ENCODE results near the gene CHST5. TPM values are rescaled to one million over a fixed set of nuclear protein-coding genes. Genes with fewer than 3 reads are reported as not detected.

Gene CHST5
- polyA plus RNA-seq, 1 of the 3 experiments (the other 2 are of a cell fraction): 0.49 TPM

GRCh38 chr16:75494184-75494583 lies 41.7 kb downstream of the CHST5 start:
- Histone ChIP-seq H3K27ac (ENCODE audit: low read depth in 2 of 2, low read length in 1 of 2) (no peak overlapping the region), H3K36me3 (replicated peaks in 1 of 2; ENCODE audit: control insufficient read depth in 1 of 2, insufficient read depth in 2 of 2, low read length in 1 of 2) (no peaks in the 10 kb centered on the region), H3K9ac (no peak overlapping the region), H3K4me2 (no peak overlapping the region), H3F3A (replicated peaks; ENCODE audit: insufficient read depth) (no peaks in the 10 kb centered on the region), H3K4me1 (ENCODE audit: control insufficient read depth in 1 of 2, insufficient read depth in 2 of 2, low read depth in 1 of 2, low read length in 1 of 2) (peaks cover 7 to 12% of the 10 kb centered on the region in 2 experiments; a peak in 2 of 4 replicates), H3K9me3 (no peaks in the 10 kb centered on the region), H3K9me2 (no peaks in the 10 kb centered on the region), H3K4me3 (ENCODE audit: low read depth in 2 of 2, low read length in 1 of 2) (no peak overlapping the region), H4K20me1 (ENCODE audit: insufficient read depth) (no peaks in the 10 kb centered on the region), H3K79me2 (ENCODE audit: insufficient read depth) (no peaks in the 10 kb centered on the region), H2AFZ (ENCODE audit: low read depth) (no peak overlapping the region), H3K27me3 (ENCODE audit: insufficient read depth) (no peaks in the 10 kb centered on the region)
- no peak for DNase-seq
- no peak for TF ChIP-seq TEAD4 (IDR thresholded peaks at IDR 0.05; ENCODE audit: borderline replicate concordance, insufficient read depth)
- TF ChIP-seq FOSL2 (IDR thresholded peaks at IDR 0.05; ENCODE audit: borderline replicate concordance, low read depth): no peak
- no peak for TF ChIP-seq MEF2A (IDR thresholded peaks at IDR 0.05; ENCODE audit: borderline replicate concordance, low read depth)
- no peak for TF ChIP-seq PBX3 (IDR thresholded peaks at IDR 0.05)
- TF ChIP-seq USF1 (IDR thresholded peaks at IDR 0.05; ENCODE audit: borderline replicate concordance, low read depth): no peak
- TF ChIP-seq TCF12 (IDR thresholded peaks at IDR 0.05): no peak
- ChIA-PET CTCF (interaction anchor here (1.0 to 2.7 kb wide), 6 partner anchors 22 to 295 kb away, joined by 3 to 15 read pairs (median 4); no protein-coding TSS in a partner anchor), POLR2A (no interaction called here)
- WGBS (ENCODE audit: low lambda C conversion rate): 95% methylated on average over 2 of the region's 5 CpGs

- H3K9me2 ChIP-seq: no peaks in the 10 kb centered on the region
- CTCF ChIA-PET: interaction anchor here (0.7 to 4.1 kb wide), 10 partner anchors 9 to 292 kb away, joined by 3 to 22 read pairs (median 4); partner anchors contain the start of gene TMEM170A
- H3K9me3 ChIP-seq: no peaks in the 10 kb centered on the region
- no peaks in the 10 kb centered on the region for H3K36me3 ChIP-seq (replicated peaks in 1 of 2; ENCODE audit: control insufficient read depth in 1 of 2, insufficient read depth in 2 of 2, low read length in 1 of 2)
- peak; percentile 92 for DNase-seq
- no CpG with 5 or more reads among the region's 1 CpG for WGBS (ENCODE audit: low lambda C conversion rate)
- no peak overlapping the region; the same call in 1 of the 2 replicates for H3K4me2 ChIP-seq
- H3K4me1 ChIP-seq (ENCODE audit: control insufficient read depth in 1 of 2, insufficient read depth in 2 of 2, low read depth in 1 of 2, low read length in 1 of 2): peaks cover 0 to 7% of the 10 kb centered on the region in 2 experiments; a peak in 1 of 4 replicates
- no peak overlapping the region for H3K9ac ChIP-seq
- POLR2A ChIA-PET: interaction anchor here (1.1 kb wide), 1 partner anchor 25 kb away, joined by 3 read pairs; no protein-coding TSS in a partner anchor
- H4K20me1 ChIP-seq (ENCODE audit: insufficient read depth): no peaks in the 10 kb centered on the region
- no peak for TF ChIP-seq RFX5 (IDR thresholded peaks at IDR 0.05; ENCODE audit: low read length)
- TF ChIP-seq RAD21 (IDR thresholded peaks at IDR 0.05; ENCODE audit: low read length): peak; percentile 60
- peak in 1 of 2 experiments; percentile 62; a peak in 1 of 4 replicates for TF ChIP-seq EP300 (IDR thresholded peaks at IDR 0.05; ENCODE audit: borderline replicate concordance in 1 of 2, low read depth in 1 of 2, low read length in 1 of 2)
- TF ChIP-seq TEAD4 (IDR thresholded peaks at IDR 0.05; ENCODE audit: borderline replicate concordance, insufficient read depth): no peak
- no peak for TF ChIP-seq YY1 (IDR thresholded peaks at IDR 0.05; ENCODE audit: low read depth)
- peak; percentile 83 for TF ChIP-seq GATA2 (CRISPR knock-in tag; IDR thresholded peaks at IDR 0.05)
- TF ChIP-seq POLR2AphosphoS5 (IDR thresholded peaks at IDR 0.05; ENCODE audit: low read depth, low read length): no peak
- TF ChIP-seq MAX (IDR thresholded peaks at IDR 0.05; ENCODE audit: low read depth): no peak
- TF ChIP-seq CTCF (IDR thresholded peaks at IDR 0.05): peak; percentile 37
- no peak for TF ChIP-seq FOXJ3 (CRISPR knock-in tag; IDR thresholded peaks at IDR 0.05)
- TF ChIP-seq RCOR1 (IDR thresholded peaks at IDR 0.05; ENCODE audit: low read length): peak; percentile 60; the same call in 1 of the 2 replicates
- TF ChIP-seq USF1 (IDR thresholded peaks at IDR 0.05; ENCODE audit: borderline replicate concordance, low read depth): no peak
- TF ChIP-seq NRF1 (IDR thresholded peaks at IDR 0.05; ENCODE audit: low read depth, low read length): no peak
- peak; percentile 37 for TF ChIP-seq TCF12 (IDR thresholded peaks at IDR 0.05)
- TF ChIP-seq NFIC (IDR thresholded peaks at IDR 0.05; ENCODE audit: borderline replicate concordance): peak; percentile 21; the same call in 1 of the 2 replicates
- no peak for TF ChIP-seq MXI1 (IDR thresholded peaks at IDR 0.05; ENCODE audit: low read depth, low read length)
- H3F3A ChIP-seq (replicated peaks; ENCODE audit: insufficient read depth): no peaks in the 10 kb centered on the region
- no peaks in the 10 kb centered on the region for H3K27me3 ChIP-seq (ENCODE audit: insufficient read depth)
- H3K4me3 ChIP-seq (ENCODE audit: low read depth in 2 of 2, low read length in 1 of 2): no peak overlapping the region
- no peak overlapping the region; a peak in 1 of 4 replicates for H3K27ac ChIP-seq (ENCODE audit: low read depth in 2 of 2, low read length in 1 of 2)
- no peaks in the 10 kb centered on the region for H3K79me2 ChIP-seq (ENCODE audit: insufficient read depth)
- no peak overlapping the region for H2AFZ ChIP-seq (ENCODE audit: low read depth)
Observed at GRCh38 chr16:75491876-75492275, 44.0 kb downstream of the CHST5 start.

All from SK-N-SH (cell line).